HG03571 (cell line): Measurements from ENCODE around the gene TSPAN5.
A peak's percentile ranks its signal among the peaks of the same experiment; 100 is the strongest.

ENCODE experiments used
- ATAC-seq: cut with Tn5 transposase; IDR thresholded peaks from one replicate; pipeline ENCODE4 v1.9.1; 2021; ENCODE audit not compliant: unreplicated experiment

TSPAN5 gene

DNA sequence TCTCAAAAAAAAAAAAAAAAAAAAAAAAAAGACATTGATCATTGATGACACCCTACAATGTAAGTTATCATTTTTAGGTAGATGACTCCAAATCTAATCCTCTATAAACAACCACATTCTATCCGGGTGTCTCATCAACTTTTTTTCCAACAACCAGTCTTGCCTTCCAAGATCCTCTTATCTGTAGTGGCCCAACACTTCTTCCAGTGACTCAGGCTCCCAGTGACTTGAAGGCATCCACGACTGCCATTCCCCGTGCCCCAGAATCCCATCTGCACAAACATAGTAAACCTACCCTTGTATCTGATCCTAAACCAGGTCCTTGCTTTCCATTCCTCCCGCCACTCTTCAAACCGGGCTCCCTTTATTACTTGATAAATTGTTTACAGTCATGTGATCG lies 15.6 kb upstream of the TSPAN5 start:
- no peak for ATAC-seq

DNA sequence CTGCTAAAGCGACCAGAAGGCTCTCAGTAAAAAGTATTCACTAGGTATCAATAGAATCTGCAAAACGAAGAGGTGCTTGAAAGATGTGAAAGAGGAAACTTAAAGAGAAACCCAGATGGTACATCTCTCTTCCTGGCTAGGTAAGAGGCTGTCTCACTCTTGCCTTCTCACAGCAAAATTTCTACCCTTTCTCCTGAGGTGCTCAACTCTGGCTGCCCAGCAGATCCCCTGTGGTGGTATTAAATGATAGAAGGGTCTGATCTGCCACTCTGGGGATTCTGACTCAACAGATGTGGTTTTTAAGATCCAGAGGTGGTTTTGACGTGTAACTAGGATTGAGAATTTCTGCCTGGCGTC lies 14.9 kb upstream of the TSPAN5 start:
- ATAC-seq: no peak

DNA sequence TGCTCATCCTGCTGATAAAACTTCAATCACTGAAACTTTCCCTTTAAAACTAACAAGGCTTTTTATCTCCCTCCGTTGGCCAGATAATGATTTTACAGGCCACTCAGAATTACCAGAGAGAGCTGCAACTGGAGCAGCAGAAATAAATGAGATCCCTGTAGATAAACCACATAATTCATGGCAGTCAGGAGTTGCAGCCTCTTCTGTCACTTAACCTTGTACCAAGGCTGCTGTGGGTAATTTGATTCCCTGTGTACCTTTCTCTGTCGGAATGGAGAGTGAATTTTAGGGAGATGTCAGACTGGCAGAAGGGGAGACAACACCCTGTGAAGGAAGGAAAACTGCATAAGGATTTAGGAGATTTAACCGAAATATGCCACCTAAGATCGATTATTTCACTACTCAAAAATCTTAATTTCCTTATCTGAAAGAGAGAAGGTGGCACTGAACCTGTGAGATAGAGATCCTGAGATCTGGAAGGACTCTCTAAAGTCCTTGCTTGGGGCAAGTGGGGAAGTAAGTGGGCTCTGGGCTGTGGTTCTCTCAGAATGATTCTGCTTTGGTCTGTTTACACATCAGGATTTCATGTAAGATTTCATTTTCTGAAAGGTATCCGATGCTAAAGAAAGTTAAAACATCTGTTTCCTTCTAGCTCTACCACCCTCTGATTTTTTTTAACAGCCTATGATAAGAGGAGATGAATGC lies 14.3 kb upstream of the TSPAN5 start:
- ATAC-seq: no peak

DNA sequence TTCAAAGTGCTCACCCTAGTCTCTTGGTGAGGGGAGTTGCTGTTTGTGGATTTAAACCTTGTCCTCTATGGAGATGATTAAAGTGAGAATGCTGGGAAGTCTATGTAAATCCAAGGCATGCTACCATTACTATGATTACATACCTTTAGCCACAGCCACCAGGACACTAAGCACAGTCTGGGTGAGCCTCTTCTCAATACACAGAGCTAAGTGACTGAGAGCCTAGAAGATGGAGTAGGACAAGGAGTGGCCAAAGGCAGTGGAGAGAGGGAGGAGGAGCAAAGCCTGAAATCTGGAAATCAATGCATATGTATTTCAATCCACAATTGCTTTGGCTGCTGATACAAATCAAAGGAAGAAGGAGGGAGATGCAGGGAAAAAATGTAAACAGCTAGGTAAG lies 12.7 kb upstream of the TSPAN5 start:
- ATAC-seq: no peak

DNA sequence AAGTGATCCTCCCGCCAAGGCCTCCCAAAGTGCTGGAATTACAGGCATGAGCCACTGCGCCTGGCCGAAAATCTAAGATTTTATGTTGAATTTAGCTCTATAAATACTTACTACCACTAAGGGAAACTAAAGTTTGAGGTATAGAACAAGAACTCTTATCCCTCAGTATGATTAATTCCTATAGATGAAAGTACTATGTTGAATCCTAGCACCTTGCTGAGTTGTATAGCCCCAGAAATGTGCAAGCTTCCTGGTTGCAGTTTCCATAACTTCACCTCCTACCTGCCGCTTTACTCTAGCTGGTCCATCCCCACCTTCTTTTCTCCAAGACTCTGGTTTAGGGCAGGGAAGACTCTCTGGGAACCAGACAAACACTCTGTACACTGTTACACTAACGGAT lies 11.8 kb upstream of the TSPAN5 start:
- no peak for ATAC-seq

DNA sequence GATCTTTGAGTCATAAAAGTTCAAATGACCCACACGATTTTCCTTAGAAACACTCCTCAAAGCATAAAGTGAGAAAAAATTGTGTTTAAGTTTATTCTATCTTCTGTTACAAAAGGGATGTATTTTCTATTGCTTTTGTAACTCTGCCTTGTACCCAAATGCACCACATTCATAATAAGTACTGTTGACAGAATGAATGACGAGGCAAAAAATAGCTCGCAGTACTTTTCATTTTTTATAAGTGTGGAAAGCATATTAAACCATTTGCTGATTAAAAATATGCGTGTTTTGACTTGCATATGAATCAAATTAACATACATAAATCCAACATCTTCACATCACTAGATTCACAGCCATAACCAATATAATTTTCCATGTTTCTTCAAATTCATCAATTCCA lies 11.2 kb upstream of the TSPAN5 start:
- ATAC-seq: no peak

DNA sequence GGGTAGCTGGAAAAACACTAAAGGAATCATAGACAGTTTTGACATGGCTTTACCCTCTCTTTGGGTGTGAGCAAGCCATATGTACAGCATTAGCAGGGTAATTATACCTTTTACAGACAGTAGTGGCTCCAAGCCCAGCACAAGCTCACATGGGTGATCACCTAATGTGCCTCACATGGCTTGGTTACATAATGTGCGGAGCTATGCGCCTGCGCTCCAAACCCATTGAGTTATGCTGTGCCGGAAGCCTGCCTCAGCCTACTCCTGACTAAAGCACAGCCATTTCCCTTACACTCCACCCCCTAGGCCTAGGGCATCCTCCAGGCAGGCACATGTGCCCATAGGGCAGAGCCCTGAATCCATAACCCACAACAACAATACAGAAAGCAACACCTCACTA lies 6.5 kb upstream of the TSPAN5 start:
- no peak for ATAC-seq

DNA sequence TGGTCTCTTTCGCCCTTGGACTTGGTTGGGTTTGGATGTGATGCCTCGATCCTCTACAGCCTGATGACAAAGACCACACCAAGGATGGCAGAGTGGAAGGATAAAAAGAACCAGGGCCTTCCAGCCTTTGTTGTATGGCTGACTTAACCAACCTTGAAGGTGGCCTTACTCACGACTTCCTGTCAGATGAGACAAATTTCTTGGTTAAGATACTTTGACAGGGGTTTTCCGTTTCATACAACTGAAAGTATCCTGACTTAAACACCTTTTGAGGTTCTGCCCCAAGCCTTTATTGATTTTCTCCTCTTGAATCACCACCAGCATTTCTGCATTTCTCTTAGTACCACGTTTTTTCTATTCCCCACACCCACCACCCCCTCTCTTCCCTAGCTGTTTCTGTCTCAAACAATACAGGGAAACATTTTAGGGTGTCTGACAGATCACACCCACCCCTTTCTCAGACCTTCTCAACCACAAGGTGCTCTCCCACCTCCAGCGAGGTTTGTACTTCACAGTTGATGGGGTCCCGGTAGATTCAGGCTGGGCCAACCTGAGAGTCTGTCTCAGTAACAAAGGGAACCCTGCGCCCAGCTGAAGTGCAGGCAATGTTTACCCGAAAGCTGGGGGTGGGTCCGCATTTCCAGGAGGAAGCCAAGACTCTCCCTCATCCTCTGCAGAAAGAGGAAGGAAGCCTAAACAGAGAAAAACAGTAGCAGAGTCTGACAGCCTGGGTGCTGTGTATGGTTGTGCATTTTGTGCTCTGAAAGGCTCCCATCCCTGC lies 5.0 kb upstream of the TSPAN5 start:
- peak; percentile 65 for ATAC-seq

DNA sequence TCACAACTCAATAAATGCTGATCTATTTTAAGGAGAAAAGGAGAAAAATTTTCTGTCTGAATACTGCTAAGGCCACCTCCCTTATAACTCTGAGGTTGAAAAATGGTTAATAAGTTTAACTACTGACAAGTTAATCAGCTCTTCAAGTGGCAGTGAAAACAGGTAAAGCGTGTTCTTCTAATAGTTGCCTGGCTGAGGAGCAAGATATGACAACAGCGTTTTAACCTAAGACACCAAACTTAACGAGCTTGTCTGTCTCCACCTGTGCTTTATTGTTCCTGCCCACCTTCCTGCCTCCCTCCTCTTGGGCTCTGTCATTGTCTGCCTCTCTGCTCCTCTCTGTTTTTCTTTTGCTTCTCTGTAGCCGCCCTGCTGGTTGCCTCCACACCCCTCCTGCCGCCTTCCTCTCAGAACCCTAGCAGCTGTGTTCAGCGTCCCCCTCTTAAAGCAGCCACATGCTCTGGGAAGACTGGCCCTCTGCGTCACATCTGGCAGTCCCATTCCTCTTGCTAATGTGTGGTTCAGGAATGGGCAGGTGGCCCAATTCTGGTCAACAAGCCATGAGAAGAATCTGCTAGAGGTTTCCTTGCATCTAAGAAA lies 4.3 kb upstream of the TSPAN5 start:
- ATAC-seq: peak; percentile 1

DNA sequence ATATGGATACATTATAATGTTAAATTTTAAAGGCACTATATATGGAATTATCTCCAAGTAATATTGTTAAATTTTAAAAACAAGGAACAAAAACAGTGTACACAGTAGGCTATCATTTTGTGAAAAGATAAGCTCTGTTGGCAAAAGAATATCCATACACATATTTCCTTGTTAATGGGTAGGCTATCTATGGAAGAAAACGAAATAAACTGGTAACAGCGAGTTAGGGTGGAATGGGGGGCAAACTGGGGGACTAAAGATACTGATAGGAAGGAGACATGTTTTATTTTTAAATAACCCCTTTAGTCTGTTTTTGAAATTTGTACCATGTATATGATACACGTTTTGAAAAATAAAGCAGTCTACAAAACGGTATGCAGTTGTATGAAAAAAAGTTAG lies 3.6 kb upstream of the TSPAN5 start:
- no peak for ATAC-seq

DNA sequence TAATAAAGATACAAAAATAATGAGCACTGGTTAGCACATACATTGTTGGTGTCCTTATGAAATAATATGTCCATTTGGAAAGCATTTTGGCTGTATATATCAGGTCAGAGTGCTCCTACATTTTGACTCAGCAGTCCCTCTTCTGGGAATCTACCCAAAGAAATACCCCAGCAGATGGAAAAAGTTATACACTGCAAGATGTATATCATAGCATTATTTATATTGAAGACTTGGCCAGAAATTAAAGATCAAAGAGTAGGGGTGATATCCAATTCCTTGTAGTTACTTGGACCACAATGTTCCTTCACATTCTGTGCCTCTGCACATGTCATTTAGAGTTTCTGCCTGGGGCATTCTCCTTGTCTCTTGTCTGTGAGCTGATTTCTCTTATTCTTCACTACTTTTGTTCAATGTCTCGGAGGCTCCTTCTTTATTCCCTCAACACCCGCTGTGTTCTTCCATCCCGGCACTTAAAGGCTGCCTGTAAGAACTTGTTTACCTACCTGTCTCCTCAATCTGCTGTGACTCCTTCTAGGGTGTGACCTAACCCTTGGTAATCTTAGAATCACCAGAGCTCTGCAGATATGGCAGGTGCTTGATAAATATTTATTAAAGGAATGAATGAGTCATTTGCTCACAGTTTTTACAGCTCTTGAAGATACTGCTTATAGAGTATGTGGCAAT lies 3.1 kb upstream of the TSPAN5 start:
- no peak for ATAC-seq

DNA sequence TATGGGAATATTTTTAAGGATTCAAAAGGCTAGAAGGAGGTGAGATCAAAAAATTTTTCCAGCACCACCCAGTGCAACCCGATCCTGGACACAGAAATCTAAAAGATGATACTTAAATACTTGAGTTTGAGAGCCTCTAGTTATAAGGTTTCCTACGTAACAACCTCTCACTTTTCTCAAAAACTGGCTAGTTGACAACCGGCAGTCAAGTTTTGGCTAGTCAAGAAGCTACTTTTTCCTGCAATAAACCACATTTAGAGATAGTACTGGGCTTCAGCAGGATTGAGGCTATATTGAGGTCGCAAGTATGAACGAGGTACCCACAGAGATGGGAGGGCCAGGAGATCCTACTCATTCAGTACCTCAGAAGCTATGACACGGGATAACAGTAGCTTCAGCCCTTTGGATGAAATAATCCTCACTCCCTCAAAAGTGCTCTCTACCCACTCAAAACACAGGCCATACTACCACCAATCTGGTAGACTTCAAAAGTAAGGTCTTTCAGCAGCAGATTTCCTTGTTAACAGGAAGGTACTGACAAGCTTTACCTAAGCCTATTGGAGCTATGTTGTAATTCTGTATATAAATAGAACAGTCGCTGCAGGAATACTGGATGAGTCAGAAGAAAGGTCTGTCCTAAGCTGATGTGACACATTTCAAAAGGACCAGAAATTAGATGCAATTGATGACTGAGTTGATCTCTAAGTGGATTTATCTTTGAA lies 1.5 kb upstream of the TSPAN5 start:
- ATAC-seq: no peak

DNA sequence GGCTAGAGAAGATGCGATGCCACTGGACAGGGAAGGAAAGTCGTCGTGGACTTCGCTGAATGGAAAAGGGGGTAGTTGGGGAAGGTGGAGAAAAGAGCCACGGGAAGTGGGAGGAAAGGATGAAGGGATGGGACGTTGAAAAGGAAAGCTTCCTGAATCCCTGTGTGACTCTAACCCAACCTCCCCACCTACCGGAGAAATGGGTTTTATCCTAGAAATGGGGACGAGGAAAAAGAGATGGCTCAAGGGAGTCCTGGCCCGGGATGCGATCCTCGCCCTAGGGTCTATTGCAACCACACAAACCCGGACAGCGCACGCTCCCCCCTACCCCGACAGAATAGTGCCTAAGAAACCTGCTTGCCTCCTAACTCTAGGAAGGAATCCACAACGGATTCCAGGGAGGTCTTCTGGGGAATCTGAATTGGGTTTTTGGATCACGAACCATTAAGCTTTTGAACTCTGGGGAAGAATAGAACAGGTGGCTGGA lies 738 bp upstream of the TSPAN5 start:
- no peak for ATAC-seq

DNA sequence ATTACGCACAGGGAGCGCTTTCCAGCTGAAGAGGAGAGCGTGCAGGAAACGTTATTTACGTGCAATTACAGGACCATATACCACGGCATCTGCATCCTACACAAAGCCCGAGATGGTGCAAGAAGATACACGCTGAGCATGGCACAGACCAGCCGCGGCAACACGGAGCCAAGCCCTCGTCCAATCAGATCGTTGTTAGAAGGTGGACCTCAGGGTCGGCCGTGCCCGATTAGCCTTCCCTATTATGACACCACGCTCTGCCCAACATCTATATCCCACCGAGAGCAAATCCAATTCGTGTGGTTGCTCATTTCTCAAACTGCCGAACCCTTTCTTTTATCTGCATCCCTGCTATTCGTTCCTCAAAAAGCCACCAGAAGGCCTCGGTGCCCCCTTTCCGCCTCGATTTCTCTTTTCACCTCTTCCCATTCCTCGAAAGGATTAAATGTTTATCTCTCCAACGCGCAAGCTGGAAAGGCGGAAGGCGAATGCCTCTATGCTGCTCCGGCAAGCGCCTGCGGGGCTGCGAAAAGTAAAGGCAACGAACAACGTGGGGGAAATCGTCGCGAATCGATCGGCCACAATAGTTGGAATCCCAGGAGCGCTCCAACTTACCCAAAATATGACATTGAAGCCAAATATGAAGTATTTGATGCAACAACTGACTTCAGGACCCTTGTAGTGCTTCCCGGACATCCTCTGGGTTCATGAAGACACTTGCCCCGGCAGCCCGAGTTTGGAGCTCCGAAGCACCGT lies 702 bp downstream of the TSPAN5 start:
- ATAC-seq: peak; percentile 8

DNA sequence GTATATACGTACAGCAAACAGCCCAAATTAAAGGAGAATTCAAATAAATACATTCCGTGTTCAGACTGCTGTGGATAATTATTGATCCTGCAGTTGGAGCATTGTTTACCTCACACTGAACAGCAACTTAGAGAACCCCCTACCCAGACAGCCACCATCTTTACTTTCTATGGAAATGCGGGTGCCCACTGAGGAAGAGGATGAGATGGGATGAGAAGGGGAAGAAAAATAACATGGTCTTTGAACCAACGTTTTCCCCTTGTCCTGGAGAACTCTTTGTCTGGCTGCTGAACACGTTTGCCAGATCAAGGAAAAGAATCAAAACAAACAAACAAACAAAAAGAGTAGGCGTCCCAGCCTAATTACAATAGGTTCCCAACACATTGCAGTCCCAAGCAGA lies 1.5 kb downstream of the TSPAN5 start:
- no peak for ATAC-seq

DNA sequence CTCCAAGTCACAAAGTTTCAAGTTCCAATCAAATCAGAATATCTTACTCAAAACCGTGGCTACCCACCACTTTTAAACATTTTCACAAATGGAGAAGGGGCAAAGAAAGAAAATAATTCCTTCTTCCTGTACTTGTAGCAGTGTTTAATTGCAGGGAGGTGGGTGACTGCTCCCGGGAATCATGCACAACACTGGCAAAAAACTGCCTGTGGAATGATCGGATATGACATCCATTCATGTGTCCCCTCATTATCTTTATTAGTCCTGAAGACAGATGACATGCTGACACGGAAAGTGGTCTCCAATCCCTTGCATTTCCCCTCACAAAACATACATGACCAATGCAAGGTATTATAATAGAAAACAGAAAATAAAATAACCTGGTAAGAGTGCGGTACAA lies 2.0 kb downstream of the TSPAN5 start:
- no peak for ATAC-seq

DNA sequence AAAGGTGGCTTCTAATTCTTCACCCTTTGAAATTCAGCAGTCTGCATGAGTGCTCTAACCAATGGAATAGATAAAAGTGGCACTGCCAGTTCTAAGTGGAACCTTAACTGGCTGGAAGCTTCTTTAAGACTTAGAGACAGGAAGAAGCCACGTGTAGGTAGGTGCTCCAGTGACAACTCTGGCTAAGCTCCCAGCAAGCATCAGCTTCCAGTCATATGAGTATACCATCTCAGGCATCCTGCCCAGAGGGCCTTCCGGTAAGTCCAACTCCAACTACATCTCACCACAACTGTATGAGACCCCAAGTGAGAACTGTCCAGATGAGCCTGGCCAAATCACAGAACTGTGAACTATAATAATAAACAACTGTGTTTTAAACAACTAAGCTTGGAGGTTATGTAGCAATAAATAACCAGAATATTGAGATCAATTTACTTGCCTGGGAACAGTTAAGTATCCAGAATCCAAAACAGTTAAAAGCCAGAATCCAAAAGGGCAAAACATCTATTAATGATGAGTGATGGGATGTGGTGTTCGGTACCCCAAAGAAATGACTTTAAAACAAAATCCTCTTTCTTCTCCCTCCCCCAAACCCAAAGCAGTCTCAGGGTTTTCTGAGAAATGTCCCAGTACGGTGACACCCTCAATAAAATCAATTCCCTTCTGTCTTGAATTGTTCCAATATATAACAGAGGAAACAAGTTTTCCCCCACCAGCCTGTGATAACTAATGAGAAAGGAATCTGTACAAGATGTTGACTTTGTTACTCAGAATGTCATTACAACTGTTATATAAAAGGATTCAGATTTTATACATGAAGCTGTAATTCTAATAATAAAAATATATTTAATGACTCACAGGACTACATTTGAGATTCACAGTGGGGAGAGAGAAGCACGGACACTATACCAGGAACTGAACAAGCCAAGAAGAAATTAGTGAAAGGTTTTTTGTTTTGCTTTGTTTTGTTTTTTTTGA lies 4.2 kb downstream of the TSPAN5 start:
- ATAC-seq: no peak

DNA sequence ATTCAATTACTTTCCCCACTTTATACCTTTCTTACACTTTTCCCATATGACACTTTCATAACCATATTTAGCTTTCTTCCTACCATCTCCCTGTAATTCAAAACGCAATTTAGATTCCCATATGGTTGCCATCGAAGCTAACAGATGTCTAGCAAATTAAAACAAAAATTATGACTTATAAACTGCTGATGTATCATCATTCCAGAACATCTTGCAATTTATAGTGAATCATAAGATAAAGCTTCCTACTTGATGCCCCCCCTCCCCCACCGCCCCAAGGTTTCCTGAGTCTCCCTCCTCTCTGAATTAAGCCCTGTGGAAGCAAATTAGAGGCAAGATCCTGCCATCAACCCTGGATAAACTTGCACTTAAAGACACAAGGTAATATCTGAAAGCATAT lies 5.4 kb downstream of the TSPAN5 start:
- no peak for ATAC-seq

DNA sequence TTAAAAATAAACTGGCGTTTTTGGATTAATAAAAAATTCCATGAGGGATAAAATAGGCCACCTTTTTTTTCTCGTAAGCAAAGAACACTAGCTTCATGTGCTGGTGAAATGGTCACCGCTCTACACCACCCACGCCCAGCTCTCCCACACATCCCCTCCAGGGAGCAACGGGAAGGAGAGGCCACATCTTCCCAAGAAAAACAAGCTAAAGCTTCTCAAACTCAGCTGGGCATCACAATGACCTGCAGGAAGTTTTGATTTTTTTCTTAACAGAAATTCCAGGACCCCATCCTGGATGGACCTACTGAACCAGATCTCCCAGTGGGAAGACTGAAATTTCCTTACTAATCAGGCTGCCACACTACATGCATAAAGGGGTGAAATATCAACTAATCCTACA lies 9.8 kb downstream of the TSPAN5 start:
- no peak for ATAC-seq
